ENCODE results near the gene IQCE. TPM values are rescaled to one million over a fixed set of nuclear protein-coding genes. Genes with fewer than 3 reads are reported as not detected.

IQCE gene
- total RNA-seq, 1 experiment from 2014 or later = 13.4 TPM

GRCh38 chr7:2575046-2575732 lies 16.4 kb downstream of the IQCE start:
- no peak overlapping the region for H3K4me3 Mint-ChIP-seq (ENCODE audit: unreplicated experiment)
- no peaks in the 10 kb centered on the region for H3K9me3 ChIP-seq
- TF ChIP-seq CTCF (IDR thresholded peaks at IDR 0.05; ENCODE audit: insufficient read depth in 1 of 2, low read depth in 1 of 2, low read length in 1 of 2, severe bottlenecking in 1 of 2, unreplicated experiment in 1 of 2) = no peak
- intact Hi-C loops (cut with micrococcal nuclease; ENCODE audit: unreplicated experiment) = no loop called here
- ChIA-PET POLR2A (no interaction called here), CTCF (no interaction called here)
- H3K9me3 Mint-ChIP-seq (ENCODE audit: unreplicated experiment) = no peaks in the 10 kb centered on the region
- H3K27ac Mint-ChIP-seq (ENCODE audit: unreplicated experiment) = no peak overlapping the region
- H3K36me3 ChIP-seq (ENCODE audit: control insufficient read depth, insufficient read depth, low read length) = no peaks in the 10 kb centered on the region
- DNase-seq = no peak
- H3K36me3 Mint-ChIP-seq (ENCODE audit: insufficient read depth, unreplicated experiment) = no peaks in the 10 kb centered on the region
- no peak overlapping the region for H3K4me3 ChIP-seq (ENCODE audit: low read depth, low read length)
- no peaks in the 10 kb centered on the region for H3K27me3 Mint-ChIP-seq (ENCODE audit: insufficient read depth, unreplicated experiment)
- H3K27me3 ChIP-seq (replicated peaks; ENCODE audit: control insufficient read depth, insufficient read depth, low read length) = no peaks in the 10 kb centered on the region
- peaks cover 14% of the 10 kb centered on the region; the same call in 1 of the 2 replicates for H3K4me1 ChIP-seq
- BruUV-seq (replicated peaks) = no TSS peak
- H3K4me1 Mint-ChIP-seq (ENCODE audit: low read depth, unreplicated experiment) = no peaks in the 10 kb centered on the region

- no peak for DNase-seq
- H3K27me3 ChIP-seq (replicated peaks; ENCODE audit: control insufficient read depth, insufficient read depth, low read length) = no peaks in the 10 kb centered on the region
- H3K36me3 ChIP-seq (ENCODE audit: control insufficient read depth, insufficient read depth, low read length) = no peaks in the 10 kb centered on the region
- Mint-ChIP-seq H3K27ac (ENCODE audit: unreplicated experiment) (no peak overlapping the region), H3K4me1 (ENCODE audit: low read depth, unreplicated experiment) (no peaks in the 10 kb centered on the region), H3K4me3 (ENCODE audit: unreplicated experiment) (no peak overlapping the region), H3K27me3 (ENCODE audit: insufficient read depth, unreplicated experiment) (no peaks in the 10 kb centered on the region), H3K36me3 (ENCODE audit: insufficient read depth, unreplicated experiment) (no peaks in the 10 kb centered on the region), H3K9me3 (ENCODE audit: unreplicated experiment) (no peaks in the 10 kb centered on the region)
- intact Hi-C loops (cut with micrococcal nuclease; ENCODE audit: unreplicated experiment) = no loop called here
- peaks cover 14% of the 10 kb centered on the region; the same call in 1 of the 2 replicates for H3K4me1 ChIP-seq
- no peak overlapping the region for H3K4me3 ChIP-seq (ENCODE audit: low read depth, low read length)
- ChIA-PET CTCF (no interaction called here), POLR2A (no interaction called here)
- no peak for TF ChIP-seq CTCF (IDR thresholded peaks at IDR 0.05; ENCODE audit: insufficient read depth in 1 of 2, low read depth in 1 of 2, low read length in 1 of 2, severe bottlenecking in 1 of 2, unreplicated experiment in 1 of 2)
- BruUV-seq (replicated peaks) = no TSS peak
- no peaks in the 10 kb centered on the region for H3K9me3 ChIP-seq
Observed at GRCh38 chr7:2575733-2576340, 17.1 kb downstream of the IQCE start.

DNA sequence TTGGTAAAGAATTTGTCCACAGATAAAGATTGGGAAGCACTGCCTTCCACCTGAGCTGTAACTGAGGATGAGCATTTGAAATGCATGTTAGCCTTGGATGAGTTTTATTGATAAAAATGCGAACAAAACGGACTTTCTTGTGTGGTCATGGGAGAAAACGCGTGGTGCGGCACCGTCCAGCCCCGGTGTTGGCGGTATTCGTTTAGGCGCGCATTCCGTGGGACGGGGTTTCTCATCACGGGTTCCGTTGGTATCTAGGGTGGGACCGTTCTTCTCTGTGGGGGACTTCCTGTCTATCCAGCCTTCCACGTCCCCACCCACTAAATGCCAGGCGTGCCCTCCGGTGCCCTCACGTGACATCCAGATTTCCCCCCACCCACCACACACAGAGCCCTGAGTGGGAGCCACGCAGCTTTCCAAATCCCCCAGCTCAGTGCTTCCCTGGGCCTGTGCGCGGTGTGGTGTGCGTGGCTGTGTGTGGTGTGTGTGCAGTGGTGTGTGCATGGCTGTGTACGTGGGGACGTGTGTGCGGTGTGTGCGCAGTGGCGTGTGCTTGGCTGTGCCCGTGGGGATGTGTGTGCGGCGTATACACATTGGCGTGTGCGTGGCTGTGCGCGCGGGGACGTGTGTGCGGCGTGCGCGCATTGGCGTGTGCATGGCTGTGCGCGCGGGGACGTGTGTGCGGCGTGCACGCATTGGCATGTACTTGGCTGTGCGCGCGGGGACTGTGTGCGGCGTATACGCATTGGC lies 18.1 kb downstream of the IQCE start:
- intact Hi-C loops (cut with micrococcal nuclease; ENCODE audit: unreplicated experiment) = no loop called here
- H3K9me3 Mint-ChIP-seq (ENCODE audit: unreplicated experiment) = no peaks in the 10 kb centered on the region
- H3K36me3 ChIP-seq (ENCODE audit: control insufficient read depth, insufficient read depth, low read length) = no peaks in the 10 kb centered on the region
- no peak for TF ChIP-seq CTCF (IDR thresholded peaks at IDR 0.05; ENCODE audit: insufficient read depth in 1 of 2, low read depth in 1 of 2, low read length in 1 of 2, severe bottlenecking in 1 of 2, unreplicated experiment in 1 of 2)
- no TSS peak for BruUV-seq (replicated peaks)
- H3K4me3 ChIP-seq (ENCODE audit: low read depth, low read length) = no peak overlapping the region
- no peaks in the 10 kb centered on the region for H3K9me3 ChIP-seq
- DNase-seq = no peak
- no peaks in the 10 kb centered on the region for H3K27me3 Mint-ChIP-seq (ENCODE audit: insufficient read depth, unreplicated experiment)
- ChIA-PET POLR2A (no interaction called here), CTCF (no interaction called here)
- H3K4me1 ChIP-seq = peaks cover 9% of the 10 kb centered on the region; the same call in 1 of the 2 replicates
- H3K36me3 Mint-ChIP-seq (ENCODE audit: insufficient read depth, unreplicated experiment) = no peaks in the 10 kb centered on the region
- H3K27ac Mint-ChIP-seq (ENCODE audit: unreplicated experiment) = no peak overlapping the region
- H3K27me3 ChIP-seq (replicated peaks; ENCODE audit: control insufficient read depth, insufficient read depth, low read length) = no peaks in the 10 kb centered on the region
- H3K4me3 Mint-ChIP-seq (ENCODE audit: unreplicated experiment) = no peak overlapping the region
- no peaks in the 10 kb centered on the region for H3K4me1 Mint-ChIP-seq (ENCODE audit: low read depth, unreplicated experiment)

Data from Caco-2 (cell line).